HG03520 (cell line): ENCODE data around the gene PHTF1.
"Not testable (repeated sequence)": the region's sequence is repeated elsewhere in the genome, so short reads cannot be mapped to it uniquely, and the experiment has no call there.

Source experiments
- ATAC-seq: cut with Tn5 transposase; IDR thresholded peaks from one replicate; pipeline ENCODE4 v1.9.1; 2021; ENCODE audit warnings: mild to moderate bottlenecking, moderate library complexity; ENCODE audit not compliant: unreplicated experiment

PHTF1 gene

DNA sequence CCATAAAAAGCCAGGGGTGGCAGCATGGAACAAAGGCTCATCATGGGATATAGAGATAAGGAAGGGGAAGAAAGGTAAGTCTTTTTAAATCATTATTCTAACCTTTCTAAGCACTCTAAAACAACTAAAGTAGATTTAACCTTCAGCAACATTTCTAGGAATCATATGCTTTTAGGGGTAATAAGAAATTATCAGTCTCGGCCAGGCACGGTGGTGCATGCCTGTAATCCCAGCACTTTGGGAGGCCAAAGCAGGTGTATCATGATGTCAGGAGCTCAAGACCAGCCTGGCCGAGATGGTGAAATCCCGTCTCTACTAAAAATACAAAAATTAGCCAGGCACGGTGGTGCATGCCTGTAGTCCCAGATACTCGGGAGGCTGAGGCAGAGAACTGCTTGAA is 20.3 kb upstream of the PHTF1 start:
- no peak for ATAC-seq

- no peak for ATAC-seq
These were observed 18.3 kb upstream of the PHTF1 start for GRCh38 chr1:113777561-113777960.

GRCh38 chr1:113770031-113770430 is 10.7 kb upstream of the PHTF1 start:
- ATAC-seq: no peak

- no peak for ATAC-seq
These were observed 10.3 kb upstream of the PHTF1 start for GRCh38 chr1:113769601-113769970.

GRCh38 chr1:113768916-113769600 is 9.8 kb upstream of the PHTF1 start:
- ATAC-seq: no peak

DNA sequence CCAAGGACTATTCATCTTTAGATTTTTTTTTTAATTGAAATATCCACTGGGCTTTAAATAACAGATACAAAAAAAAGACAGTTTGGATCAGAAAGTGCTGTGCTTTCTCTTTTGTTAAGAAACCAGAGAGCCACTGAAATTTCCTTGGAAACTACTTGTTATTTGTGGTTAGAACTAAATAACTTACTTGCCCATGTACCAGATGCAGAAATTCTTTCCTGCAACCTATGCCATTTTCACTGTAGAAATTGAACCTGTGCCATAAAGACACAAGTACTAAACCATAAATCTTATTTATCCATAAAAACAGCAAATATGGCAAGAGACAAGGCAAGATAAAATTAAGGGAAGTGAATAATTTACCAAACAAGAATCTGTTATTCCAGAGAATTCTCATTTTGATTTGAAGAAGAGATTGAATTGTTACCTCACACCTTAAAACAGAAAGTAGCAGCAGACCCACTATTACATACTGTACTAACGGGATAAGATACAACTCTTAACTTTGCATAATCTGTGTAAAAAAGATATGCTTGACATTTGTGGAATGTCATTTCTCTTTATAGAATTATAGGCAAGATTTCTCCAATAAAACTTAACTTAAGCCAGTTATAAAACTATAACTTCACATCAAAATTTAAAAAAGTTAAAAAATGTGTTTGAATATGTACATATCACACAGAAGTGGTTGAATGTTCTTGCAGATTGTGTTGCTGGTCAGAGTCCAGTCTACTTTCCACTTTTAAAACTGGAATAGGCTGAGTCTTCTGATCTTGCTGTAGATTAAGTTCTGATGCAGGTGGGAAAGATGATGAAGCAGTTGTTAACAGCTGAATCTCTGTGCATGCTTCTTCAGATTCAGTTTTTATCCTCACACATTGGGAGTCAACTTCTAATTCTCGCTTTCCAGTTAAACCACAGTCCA is 6.3 kb upstream of the PHTF1 start:
- no peak for ATAC-seq

- ATAC-seq: no peak
These were observed 4.4 kb upstream of the PHTF1 start for GRCh38 chr1:113763661-113764060.

- no peak for ATAC-seq
These were observed 2.7 kb upstream of the PHTF1 start for GRCh38 chr1:113761937-113762336.

DNA sequence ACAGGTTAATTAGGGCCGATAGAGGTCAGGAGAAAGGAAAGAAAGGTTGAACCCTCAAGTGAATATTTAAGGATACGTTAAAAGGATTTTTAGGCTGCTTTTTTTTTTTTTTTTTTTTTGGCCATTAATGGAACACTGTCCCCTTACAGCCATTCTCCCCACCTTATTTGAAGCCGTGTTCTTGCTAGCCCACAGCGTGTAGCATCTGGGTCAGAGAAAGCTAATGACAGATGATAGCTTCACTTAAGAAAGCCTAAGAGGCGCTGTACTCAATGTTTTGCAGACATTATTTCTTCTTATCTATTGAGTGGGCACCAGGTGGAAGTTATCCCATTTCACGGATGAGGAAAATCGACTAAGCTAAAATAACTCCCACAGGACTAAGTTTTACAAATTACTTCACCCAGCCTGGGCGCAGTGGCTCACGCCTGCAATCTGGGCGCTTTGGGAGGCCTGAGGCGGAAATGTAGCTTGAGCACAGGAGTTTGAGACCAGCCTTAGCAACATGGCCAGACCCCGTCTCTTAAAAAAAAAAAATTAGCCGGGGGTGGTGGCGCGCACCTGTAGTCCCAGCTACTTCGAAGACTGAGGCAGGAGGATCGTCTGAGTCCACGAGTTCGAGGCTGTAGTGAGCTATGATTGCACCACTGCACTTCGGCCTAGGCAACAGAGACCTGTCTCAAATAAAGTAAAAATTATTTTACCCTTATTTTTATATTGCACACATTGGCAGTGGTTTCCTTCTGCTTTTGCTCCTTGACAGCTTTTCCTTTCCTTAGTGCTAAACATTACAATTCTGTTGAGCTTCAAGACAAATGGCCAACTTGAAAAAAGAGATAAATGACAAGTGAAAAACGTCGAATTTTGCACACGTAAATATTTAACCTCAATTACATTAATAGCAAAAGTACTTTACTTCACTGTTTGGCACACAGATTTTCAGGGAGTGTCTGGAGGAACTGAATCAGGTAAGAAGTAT is 1.1 kb upstream of the PHTF1 start:
- no peak for ATAC-seq

- peak; percentile 49 for ATAC-seq
These were observed 504 bp downstream of the PHTF1 start for GRCh38 chr1:113758631-113759332.

GRCh38 chr1:113756461-113756860 is 2.8 kb downstream of the PHTF1 start:
- ATAC-seq: no peak

GRCh38 chr1:113753333-113753732 is 6.0 kb downstream of the PHTF1 start:
- not testable (repeated sequence) for ATAC-seq

- ATAC-seq: no peak
These were observed 7.8 kb downstream of the PHTF1 start for GRCh38 chr1:113751516-113751915.

- no peak for ATAC-seq
These were observed 8.2 kb downstream of the PHTF1 start for GRCh38 chr1:113751114-113751513.

DNA sequence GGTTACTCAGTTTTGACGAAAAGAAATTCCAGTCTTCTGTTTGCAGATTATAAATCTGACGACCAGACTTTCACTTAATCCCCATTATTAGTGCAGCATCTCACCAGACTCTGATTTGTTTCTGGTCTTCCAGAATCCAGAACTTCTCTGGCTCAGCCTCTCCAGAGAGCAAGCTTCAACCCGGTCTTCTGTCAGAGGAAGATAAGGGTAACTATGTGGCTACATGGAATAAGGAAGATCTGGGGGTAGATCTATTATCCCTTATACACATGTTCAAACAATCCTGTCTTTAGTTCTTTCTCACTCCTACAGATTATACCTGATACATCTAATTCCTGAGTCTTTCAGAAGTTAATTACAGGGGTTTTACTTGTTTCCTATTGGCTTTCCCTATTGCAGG is 9.9 kb downstream of the PHTF1 start:
- ATAC-seq: no peak

- no peak for ATAC-seq
These were observed 11.9 kb downstream of the PHTF1 start for GRCh38 chr1:113747376-113747775.

DNA sequence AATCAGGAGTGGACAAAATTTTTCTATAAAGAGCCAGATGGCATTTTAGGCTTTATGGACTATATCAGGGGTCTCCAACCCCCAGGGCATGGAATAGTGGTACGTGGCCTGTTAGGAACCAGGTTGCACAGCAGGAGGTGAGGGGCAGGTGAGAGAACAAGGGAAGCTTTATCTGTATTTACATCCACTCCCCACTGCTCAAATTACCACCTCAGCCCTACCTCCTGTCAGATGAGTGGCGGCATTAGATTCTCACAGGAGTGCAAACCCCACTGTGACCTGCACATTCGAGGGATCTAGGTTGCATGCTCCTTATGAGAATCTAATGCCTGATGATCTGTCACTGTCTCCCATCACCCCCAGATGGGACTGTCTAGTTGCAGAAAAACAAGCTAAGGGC is 13.9 kb downstream of the PHTF1 start:
- no peak for ATAC-seq

DNA sequence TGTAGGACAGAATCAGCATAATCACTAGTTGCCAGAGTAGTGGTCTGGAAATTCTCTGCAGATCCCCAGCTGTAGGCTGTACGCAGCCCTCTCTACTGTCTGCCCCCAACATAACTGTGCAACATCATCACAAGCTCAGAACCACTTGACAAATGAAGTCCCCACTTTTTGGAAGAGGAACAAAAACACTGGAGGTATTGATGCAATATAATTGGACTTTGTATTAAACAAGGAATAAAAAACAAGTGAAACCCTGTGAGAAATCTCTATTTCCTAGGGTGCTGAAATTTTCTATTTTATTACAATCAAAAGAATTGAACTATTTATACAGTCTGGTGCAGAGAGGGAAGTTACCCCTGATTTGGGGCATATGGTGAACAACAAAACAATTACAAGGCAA is 15.2 kb downstream of the PHTF1 start:
- ATAC-seq: no peak

- no peak for ATAC-seq
These were observed 16.8 kb downstream of the PHTF1 start for GRCh38 chr1:113742515-113742914.

GRCh38 chr1:113734357-113735055 is 24.8 kb downstream of the PHTF1 start:
- no peak for ATAC-seq
